Peyer's patch (tissue), 4 donors: Measurements from ENCODE around the gene CLASP1.
"Not testable (repeated sequence)": the region's sequence is repeated elsewhere in the genome, so short reads cannot be mapped to it uniquely, and the experiment has no call there.

Experiments
- CTCF ChIP-seq, 6 experiments: fragments of 450-650 bp in 4 of 6; fragments of 200-600 bp in 2 of 6; sonication (generic) in 1 of 6; IDR thresholded peaks; one replicate each; pipeline ENCODE4 v1.5.1; 2017 to 2019; ENCODE audit warnings: antibody characterized with exemption in 6 of 6, mild to moderate bottlenecking in 3 of 6, moderate library complexity in 1 of 6
- POLR2A ChIP-seq, 2 donors: fragments of 450-650 bp; IDR thresholded peaks; one replicate each; pipeline ENCODE4 v1.5.1; 2017; ENCODE audit warnings: antibody characterized with exemption in 2 of 2, mild to moderate bottlenecking in 2 of 2, moderate library complexity in 2 of 2

- not testable (repeated sequence) for TF ChIP-seq POLR2A, CTCF (IDR thresholded peaks at IDR 0.05)
Measured at GRCh38 chr2:121331324-121331723, 317.9 kb downstream of the CLASP1 start.
